NCI-H2081 treated with DMSO at 0.1 percent for 48 hours (cell line): Measurements from ENCODE around the gene COBLL1.

Experiments used
- DNase-seq: peaks from one replicate; lab custom pipeline; 2025; lab: John Stamatoyannopoulos, UW

COBLL1 gene

DNA sequence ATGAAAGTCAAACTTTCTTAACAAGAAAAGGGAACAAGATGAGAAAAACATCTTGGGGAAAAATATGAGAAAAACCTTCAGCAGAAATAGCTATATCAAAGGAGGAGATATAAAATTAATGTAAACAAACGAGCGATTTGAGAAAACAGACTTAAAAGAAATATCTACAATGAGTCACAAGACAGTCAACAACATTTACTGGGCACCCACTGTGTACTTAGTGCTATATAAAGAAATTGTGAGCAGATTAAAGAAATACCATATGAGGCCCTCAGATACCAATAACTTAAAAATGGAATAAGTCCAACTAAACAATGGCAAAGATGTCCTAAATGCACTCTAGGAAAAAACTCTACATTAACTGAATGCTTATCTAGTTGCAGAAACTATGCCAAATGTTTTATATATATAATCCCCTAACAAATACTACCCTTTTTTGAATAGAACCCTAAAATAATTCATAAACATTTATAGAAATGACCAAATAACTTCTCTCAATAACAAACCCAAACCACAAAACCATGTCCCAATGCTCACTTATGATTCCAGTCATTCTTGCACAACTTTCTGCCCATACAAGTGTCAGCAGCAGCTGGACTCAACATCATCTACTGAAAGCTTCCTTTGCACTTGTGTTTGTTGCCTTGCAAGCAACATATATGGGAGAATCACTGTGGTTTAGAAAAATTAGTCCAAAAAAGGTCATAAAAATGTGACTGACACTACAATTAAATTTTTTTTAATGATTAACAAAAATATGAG, 83.5 kb downstream of the COBLL1 start:
- no peak for DNase-seq

DNA sequence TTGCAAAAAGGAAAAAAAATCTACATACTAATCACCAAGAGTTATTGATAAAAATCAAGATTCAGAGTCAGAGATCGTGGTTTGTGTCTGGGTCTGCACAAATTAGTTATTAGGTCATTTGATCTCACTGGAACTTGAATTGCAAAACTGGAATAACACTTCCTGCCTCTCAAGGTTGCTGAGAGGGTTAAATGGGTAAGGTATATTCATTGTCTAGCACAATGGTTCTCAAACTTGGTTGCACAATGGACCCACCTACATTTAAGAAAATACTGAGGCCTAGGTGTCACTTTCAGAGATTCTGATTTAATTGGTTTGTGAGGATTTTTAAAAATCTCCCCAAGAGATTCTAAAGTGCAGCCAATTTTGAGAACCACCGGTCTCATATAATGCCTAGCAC, 84.8 kb downstream of the COBLL1 start:
- no peak for DNase-seq

DNA sequence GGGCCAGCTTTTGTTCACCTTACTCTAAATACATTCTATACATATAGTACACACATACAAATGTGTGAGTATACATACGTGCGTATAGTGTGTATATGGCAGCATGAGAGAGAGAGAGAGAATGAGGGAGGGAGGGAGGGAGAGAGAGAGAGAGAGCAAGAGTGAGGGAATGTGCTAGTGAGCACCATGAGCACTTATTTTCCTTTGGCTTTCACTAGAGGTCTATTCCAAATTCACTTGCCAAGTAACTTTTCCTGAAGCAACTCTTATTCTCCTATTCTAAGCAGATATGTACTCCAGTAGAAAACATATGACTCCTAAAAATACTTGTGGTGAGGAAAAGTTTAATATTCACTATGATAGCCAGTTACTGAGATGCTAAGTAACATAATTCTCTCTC, 85.7 kb downstream of the COBLL1 start:
- DNase-seq, result no peak

DNA sequence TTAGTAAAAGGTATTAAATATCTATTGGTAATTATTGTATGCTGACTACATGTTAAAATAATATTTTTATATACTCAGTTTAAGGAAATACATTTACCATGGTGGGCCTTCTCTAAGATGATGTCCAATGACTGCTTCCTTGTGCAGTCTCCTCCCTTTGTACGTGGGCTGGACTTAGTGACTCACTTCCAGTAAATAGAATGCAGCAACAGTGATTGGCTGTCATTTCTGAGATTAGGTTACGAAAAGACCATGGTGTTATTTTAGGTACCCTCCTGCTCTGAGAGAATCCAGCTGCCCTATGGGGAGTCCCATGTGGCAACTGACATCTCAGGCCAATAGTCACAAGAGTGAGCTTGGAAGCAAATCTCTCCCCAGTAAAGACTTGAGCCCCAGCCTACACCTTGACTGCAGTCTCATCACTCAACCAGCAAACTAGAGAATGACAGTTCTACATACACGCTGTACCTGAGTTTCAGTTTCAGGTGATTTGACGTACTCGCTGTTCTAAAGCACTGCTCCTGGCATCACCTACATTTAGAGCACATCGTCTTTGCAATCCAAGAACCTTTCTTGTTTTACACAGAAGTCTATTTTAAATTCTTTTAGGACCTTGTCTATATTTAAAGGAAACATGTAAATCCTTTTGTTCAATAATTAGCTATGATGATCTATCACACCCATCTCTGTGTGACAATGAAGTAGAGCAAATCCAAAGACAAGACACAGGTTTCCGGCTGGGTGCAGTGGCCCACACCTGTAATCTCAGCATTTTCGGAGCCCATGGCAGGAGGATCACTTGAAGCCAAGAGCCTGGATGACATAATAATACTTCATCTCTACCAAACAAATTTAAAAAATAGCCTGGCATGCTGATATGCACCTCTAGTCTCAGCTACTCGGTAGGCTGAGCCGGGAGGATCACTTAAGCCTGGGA, 87.2 kb downstream of the COBLL1 start:
- DNase-seq, result no peak

DNA sequence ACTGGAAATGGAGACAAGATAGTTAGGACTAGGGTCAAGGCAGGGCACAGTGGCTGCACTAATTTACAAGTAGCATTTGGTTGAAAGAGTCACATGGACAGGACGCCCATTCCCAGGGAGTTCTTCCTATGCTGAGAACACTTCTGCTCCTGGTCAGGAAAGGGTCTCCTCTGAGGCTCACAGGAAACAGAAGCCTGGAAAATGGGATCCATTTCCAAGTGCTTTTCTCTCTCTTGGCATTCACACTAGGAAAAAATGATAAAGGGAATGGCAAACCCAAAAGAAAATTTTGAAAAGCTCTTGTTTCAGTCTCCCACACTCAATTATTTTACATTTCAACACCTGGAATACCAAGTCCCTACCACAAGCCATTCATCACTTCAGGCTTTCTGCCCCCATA, 88.7 kb downstream of the COBLL1 start:
- DNase-seq, result no peak

DNA sequence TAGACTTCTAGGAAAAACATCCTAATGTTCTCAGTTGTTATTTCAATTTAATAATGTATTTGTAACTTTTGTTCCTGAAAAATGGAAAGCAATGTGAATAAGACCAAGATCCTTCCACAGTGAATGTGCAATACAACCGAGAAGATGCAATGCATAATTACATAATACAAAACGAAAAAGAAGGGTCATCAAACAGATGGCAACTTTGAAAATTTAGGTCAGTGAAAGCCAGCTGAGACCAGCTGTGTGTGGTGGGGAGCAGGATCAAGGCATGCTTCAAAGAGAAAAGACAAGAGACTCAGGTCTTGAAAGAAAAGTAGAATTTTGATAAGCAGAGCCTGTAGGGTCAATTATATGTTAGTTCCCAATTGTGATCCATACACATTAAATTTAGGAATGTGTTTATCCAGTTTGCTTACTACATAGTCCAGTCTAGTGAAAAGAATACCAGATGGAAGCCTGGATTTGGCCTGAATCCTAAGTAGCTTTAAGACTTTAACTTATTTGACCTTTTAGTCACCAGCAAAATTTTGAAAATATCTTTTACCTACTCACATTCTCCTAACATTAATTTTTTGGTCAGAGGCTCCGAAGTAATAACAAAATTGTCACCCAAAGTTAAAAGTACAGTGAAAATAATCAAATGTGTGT, 93.7 kb downstream of the COBLL1 start:
- DNase-seq, result no peak

DNA sequence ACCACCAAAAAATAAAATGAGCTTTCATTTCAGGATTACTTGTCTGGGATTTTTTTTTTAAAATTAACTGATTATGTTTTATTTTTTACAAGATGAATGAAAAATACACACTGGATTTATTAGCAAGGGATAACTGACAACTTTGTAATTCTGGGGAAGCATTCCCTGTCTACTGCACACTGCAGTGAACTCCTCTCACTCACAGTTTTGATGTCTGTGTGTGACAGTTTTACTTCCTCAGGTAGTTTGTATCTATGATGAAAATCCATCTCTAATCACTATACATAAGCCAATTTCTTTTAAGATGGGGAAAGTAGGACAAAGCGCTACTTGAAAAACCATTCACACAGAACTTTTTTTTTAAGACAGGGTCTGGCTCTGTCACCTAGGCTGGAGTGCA, 94.5 kb downstream of the COBLL1 start:
- DNase-seq, result no peak

DNA sequence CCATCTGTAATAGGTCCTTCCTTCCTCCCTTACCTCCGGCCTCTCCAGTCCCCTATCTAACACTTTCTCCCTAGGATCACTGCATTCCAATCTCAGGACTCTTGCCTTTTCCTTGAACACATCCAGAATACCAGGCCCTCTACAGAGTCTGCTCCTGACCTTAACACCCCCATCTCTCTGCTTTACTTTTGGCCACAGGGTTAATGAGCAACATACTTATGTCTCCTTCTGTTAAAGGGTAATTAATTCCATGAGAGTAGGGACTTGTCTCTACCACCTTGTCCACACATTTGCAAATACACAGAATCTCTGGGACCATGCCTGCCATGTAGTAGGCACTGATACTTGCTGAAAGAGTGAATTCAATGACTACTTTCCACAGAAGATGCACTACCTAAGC, 94.9 kb downstream of the COBLL1 start:
- DNase-seq, result no peak

DNA sequence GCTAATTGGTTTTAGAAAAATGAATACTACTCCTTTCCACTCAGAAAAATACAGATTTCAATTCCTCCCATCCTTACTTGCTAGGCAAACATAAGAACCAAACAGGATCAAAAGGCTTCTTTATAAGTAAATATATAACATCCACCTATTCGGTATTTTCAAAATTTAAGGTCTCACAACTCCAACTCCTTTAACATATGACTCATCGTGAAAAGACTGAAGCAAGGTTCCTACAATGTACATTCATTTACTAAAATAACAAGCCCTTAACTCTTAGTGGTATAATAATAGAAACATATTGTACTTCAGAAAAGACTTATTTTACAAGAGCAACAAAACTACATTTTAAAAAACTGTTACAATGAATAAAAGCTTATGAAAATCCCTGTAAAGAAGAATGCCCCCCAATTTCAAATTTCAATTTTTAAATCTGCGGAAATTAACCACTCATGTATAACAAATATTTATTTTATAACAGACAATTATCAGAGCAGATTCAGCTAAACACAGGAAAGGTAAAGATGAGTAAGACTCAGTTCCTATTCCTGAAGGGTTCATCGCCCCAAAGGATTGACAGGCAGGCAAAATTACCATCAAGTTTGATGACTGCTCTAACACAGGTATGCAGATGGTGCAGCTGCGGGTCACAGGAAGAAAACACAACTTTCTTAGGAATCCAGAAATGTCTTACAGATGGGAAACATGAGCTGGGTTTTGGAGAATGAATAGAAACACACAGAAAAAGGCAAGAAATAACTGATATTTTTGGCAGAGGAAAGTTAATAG, 96.4 kb downstream of the COBLL1 start:
- DNase-seq, result no peak

DNA sequence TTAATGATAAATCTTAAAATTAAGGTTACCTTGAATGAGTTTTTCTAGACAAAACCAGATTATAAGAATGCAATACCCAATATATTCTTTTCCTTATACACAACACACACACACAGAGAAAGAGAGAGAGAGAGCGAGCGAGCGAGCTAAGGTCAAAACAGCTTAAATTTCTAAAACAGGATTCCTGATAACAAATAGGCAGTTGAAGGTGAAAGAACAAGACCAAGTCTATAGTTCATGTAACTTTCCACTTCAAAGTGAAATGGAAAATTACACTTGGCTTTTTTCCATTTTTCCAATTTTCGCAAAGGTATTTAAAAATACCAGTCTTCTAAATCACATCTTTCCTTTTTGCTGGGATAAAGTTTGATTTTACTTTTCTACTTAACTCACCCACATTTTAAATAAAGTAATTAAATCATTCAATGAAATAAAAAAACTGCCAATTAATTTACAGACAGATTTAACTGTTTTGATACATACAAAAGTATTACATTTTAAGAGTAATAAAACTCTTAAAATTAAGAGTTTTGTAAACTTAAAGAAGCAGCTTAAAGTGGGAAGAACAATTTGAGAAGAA, 98.8 kb downstream of the COBLL1 start:
- no peak for DNase-seq

DNA sequence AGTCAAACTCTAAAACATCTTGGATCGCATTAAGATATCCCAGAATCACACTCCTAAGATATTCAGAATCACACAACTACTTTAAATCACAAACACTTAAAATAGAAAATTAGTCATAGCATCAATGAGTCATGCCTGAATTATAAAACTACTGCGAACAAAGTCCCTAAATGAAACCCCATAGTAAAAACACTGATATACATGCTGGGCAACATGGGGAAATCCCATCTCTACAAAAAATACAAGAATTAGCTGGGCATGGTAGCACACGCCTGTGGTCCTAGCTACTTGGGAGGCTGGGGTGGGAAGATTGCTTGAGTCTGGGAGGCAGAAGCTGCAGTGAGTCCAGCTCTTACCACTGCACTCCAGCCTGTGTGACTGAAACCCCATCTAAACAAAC, 101.7 kb downstream of the COBLL1 start:
- no peak for DNase-seq

DNA sequence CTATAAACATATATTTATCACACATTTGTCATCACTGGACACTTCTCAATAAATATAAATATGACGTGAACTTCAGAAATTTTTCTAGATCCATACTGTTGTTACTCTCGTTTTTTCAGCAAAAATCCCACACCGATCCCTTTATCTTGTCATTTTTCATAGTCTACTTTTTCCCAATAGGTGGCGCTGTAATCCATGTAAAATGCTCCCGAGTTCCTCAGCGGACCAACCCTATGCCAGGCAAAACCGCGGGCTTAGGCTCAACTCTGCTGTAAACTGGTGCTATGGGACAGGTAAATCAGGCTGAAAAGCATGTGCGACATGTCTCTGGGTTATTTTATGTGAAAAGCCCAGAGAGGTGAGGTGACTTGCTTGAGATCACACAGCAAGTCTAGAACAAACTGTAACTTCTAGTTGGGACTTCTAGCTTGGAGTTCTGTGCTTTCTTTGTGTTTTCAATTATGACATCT, 104.0 kb downstream of the COBLL1 start:
- DNase-seq, result peak; percentile 58

DNA sequence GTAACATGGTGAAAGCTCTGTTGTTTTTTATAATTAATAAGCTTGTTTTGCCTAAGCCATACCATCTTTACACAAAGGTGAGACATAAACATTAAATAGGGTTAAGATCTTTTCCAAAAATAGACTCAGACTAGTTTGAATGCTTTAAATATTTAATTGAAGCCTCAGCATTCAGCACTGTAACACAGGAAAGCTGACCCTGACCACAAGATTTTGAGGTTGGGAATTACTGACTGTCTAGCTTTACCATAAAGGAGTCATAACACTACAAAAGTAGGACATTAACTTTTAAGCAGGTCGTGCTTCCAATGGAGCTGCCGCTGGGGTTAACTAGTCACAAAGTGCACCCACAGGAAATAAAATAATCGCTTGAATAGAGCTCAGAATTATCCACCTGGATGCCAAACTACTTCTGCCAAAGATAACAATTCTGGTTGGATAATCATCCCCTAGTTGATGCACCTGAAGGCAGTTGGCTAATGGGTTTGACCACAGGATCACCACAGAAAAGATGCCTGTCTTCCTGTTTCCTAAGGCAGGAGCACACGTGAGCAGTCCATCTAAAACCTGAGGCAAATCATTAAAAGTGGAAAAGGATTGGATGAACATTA, 106.2 kb downstream of the COBLL1 start:
- DNase-seq, result peak; percentile 79

DNA sequence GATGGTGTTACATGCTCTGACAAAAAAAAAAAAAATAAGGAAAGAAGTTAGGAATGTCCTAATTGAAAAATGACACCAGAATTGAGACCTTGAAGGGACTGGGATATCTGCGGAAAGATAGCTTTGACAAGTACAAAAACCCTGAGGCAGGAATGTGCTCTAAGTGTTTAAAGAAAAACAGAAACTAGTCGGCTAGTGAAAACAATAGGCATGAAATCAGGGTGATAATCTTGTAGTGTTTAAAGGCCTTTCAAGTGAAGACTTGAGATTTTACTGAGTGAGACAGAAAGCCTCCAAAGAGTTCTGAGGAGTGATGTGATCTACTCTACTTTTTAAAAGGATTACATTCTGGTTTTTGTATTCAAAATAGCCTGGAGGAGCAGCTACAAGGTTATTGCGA, 107.4 kb downstream of the COBLL1 start:
- no peak for DNase-seq

DNA sequence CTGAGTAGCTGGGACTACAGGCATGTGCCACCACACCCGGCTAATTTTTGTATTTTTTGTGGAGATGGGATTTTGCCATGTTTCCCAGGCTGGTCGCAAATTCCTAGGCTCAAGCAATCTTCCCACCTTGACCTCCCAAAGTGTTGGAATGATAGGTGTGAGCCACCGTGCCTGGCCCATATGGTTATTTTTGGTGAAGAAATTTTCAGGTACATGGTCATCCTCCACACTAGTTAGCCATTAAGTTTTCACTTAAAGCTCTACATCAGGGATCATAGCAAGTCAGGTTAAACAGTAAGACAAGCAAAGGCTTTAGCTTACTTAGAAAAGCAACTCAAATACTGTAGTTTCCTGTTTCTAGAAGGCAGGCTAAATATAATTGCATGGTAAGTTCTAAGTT, 116.1 kb downstream of the COBLL1 start:
- no peak for DNase-seq

DNA sequence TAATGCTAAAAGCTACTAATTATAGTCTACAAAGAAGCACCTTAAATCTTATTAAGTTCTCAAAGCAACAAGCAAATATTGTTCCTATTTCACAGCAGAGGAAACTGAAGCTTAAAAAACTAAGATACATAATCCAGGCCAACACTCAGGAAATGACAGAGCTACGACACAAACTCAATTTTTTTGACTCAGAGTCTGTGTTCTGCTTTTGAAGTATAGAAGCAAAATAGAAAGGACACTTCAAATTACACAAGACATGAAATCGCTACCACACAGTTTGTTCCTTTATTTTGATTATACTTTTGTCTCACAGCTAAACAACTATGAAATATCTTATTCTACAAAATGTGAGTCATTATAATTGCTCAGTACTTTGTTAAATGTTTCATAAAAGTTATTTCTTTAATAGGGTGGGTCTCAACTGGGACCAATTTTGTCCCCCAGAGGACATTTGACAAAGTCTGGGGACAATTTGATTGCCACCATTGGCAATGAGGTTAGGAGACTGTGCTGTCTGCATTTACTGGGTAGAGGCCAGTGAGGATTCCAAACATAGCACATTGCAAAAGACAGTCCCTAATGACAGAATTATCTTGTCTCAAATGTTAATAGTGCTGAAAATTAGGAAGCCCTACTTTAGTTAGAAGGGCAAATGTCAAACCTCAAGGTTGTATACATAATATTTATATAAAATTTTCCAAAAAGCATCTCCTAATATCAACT, 118.8 kb downstream of the COBLL1 start:
- no peak for DNase-seq

DNA sequence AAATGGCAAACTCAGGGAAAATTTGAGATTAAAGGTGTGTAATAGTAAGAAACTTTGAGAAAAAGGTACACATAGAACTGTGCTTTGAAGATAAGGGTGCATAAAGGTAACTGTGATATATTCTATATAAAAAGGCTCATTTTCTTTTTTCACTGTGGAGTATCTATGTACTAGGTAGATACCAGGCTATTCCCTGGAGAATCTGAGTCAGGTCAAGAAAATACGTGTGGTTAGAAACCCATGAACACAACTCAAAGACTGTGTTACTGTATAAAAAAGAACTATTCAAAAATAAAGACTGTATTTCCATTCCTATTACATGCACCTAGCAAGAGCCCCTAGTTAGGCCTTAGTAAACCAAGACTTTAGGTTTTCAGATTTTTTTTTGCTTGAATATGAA, 120.2 kb downstream of the COBLL1 start:
- DNase-seq, result no peak

DNA sequence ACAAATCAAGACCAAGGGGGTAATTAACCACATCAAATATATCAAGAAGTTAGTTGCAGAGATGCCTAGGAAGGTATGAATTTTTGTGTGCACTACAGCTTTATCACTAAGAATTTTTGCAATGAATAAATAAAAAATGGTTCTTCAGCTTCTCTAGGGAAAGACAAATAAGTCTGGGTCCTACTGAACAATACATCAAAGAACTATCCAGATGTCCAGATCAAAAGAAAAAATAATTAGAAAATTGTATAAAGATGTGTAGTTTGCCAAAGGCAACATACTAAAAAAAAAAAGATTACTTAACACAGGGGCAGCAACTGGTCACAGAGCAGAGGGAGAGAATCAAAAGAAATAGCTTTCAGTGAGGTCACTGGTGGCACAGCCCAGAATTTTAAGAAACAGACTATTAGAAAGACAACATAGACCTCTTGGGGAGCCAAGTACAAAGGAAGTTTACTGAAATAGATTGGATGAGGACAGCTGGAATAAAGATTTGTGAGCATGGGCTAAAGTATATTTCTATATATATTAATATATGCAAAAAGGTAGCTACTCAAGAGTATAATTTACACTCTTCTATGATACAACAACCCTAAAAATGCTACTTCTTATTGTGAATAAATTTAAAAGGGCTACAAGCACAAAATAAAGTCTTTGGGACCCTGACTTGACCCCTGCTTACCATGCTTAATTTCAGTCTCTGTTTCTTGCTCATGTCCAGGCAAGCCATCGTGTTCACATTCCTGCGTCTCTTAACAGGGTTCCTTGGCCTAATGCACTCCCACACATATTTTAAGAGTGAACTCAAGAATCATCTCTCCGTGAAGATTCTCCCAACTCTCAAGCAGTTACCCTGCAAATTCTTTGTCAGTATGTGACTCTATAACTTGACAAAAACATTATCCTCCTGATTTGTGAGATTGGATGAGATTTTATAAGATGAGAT, 121.4 kb downstream of the COBLL1 start:
- DNase-seq, result no peak
